Measurements from ENCODE around the gene RBPJ.

DNA sequence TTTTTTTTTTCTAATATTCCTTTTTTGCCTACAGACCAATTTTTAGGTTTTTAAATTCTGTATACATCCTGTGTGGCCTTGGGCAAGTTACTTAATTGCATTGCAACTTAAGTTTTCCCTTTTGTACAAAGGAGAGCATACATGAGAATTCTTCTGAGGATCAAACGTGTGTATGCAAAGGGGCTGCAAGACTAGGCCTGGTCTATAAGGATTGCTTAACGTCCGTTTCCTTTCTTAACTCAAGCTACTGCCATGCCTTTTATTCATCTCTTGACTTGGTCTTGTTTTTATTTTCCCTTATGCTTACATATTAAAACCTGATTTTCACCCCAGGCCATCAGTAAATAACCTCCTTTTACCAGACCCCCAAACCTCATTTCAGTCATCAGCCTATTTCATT lies 13.6 kb downstream of the RBPJ start:
- TF ChIP-seq, protein P1, sequence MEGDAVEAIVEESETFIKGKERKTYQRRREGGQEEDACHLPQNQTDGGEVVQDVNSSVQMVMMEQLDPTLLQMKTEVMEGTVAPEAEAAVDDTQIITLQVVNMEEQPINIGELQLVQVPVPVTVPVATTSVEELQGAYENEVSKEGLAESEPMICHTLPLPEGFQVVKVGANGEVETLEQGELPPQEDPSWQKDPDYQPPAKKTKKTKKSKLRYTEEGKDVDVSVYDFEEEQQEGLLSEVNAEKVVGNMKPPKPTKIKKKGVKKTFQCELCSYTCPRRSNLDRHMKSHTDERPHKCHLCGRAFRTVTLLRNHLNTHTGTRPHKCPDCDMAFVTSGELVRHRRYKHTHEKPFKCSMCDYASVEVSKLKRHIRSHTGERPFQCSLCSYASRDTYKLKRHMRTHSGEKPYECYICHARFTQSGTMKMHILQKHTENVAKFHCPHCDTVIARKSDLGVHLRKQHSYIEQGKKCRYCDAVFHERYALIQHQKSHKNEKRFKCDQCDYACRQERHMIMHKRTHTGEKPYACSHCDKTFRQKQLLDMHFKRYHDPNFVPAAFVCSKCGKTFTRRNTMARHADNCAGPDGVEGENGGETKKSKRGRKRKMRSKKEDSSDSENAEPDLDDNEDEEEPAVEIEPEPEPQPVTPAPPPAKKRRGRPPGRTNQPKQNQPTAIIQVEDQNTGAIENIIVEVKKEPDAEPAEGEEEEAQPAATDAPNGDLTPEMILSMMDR (IDR thresholded peaks at IDR 0.05): no peak
- no peak for TF ChIP-seq POLR2A (IDR thresholded peaks at IDR 0.05)

All from body of pancreas (tissue), 4 donors.